Panc1 (cell line): ENCODE results near the gene C9orf85.
A peak's percentile ranks its signal among the peaks of the same experiment; 100 is the strongest.

ENCODE experiments used
- CTCF ChIP-seq: fragments of 450-650 bp; IDR thresholded peaks from 2 replicates; pipeline ENCODE4 v1.5.1; 2017; ENCODE audit warnings: mild to moderate bottlenecking
- POLR2AphosphoS5 ChIP-seq: IDR thresholded peaks from 2 replicates; pipeline ENCODE4 v1.6.1; 2012; ENCODE audit warnings: mild to moderate bottlenecking, low read depth, low read length, moderate library complexity
- REST ChIP-seq, 2 experiments: IDR thresholded peaks; 2 replicates each; pipeline ENCODE4 v1.6.1; 2011 to 2012; ENCODE audit warnings: low read depth in 2 of 2, control low read depth in 1 of 2, low read length in 1 of 2, mild to moderate bottlenecking in 1 of 2, moderate library complexity in 1 of 2; ENCODE audit not compliant: insufficient read depth in 1 of 2
- SIN3A ChIP-seq: IDR thresholded peaks from 2 replicates; pipeline ENCODE4 v1.6.1; 2012; ENCODE audit warnings: low read depth, mild to moderate bottlenecking, low read length, moderate library complexity, borderline replicate concordance; ENCODE audit not compliant: insufficient read depth
- TCF7L2 ChIP-seq: IDR thresholded peaks from 2 replicates; pipeline ENCODE4 v1.6.1; 2011; ENCODE audit warnings: mild to moderate bottlenecking, low read depth, low read length, inconsistent platforms

- TF ChIP-seq CTCF (no peak), REST (IDR thresholded peaks at IDR 0.05; ENCODE audit: insufficient read depth in 1 of 2, low read depth in 2 of 2, low read length in 1 of 2) (no peak), POLR2AphosphoS5 (peak; percentile 83), TCF7L2 (no peak), SIN3A (no peak; the same call in 1 of the 2 replicates)
Measured at GRCh38 chr9:71911061-71911907, at the start of gene C9orf85, which contains the start of gene ABHD17B.
